ENCODE data around the gene PRG2. TPM values are rescaled to one million over a fixed set of nuclear protein-coding genes. Genes with fewer than 3 reads are reported as not detected.
"Not testable (repeated sequence)": the region's sequence is repeated elsewhere in the genome, so short reads cannot be mapped to it uniquely, and the experiment has no call there.

PRG2 gene
- polyA plus RNA-seq, 2 of the 4 experiments (the other 2 are of a cell fraction) = not detected

DNA sequence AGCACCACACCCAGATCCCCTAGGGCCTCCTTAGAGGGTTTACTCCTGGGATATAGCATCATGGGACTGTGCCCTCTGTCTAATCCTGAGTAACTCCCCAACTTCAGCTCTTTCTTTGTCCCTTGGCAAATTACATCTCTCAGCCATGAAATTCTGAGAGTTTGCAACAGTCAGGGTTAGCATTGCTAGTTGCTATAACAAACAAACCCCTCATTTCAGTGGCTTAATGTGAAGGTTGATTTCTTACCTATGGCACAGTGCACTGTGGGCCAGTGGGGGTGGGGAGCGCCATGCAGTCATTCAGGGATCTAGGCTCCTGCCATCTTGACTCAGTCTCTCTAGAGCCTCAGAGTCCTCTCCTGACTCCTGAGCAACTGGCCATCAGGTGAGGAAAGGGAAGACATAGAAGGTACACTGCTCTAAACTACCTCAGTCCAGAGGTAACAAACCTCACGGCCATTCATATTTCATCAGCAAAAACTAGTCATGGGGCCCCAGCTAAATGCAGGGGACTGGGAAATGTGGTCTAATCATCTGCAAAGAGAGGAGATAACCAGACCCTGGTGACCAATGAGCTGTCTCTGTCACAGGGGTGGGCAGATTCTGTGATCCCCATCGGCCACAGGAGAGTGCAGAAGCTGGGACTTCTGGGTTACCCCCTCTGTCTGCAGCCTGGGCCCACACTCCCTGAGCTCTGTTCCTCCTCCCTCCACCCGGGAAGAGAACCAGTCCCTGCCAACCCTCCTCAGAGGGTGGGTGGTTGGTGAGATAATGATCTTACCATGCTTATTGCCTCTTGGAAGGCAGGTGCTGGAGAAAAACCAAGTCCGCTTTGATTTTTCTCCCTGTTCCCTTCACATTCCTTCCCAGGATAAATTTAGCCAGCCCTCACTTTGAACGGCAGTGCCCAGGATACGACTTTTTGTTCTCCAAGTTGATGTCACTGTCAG is 27.0 kb downstream of the PRG2 start:
- Histone ChIP-seq H3K27ac (peak overlapping the region in 1 of 2 experiments; percentile 46; a peak in 3 of 6 replicates), H3K4me3 (no peak overlapping the region), H3K9me3 (peaks cover 5% of the 10 kb centered on the region; the same call in 1 of the 3 replicates), H3K4me1 (peaks cover 28% of the 10 kb centered on the region), H3K4me2 (no peak overlapping the region)
- DNase-seq (ENCODE audit: low read depth in 1 of 2, low spot score in 1 of 2) = no peak
- CTCF ChIA-PET = interaction anchor here (0.6 to 2.1 kb wide), 13 partner anchors 8 to 205 kb away, joined by 3 to 8 read pairs (median 4); no protein-coding TSS in a partner anchor
- no peak for ATAC-seq
- TF ChIP-seq RFX5 (IDR thresholded peaks at IDR 0.05) (no peak), CHD4 (IDR thresholded peaks at IDR 0.05; ENCODE audit: borderline replicate concordance) (no peak)
- POLR2A ChIA-PET = interaction anchor here (1.1 kb wide), 1 partner anchor 28 kb away, joined by 3 read pairs; the partner anchor contains the start of gene SSRP1
- FAIRE-seq = no peak
- WGBS (ENCODE audit: missing lambda C conversion rate) = 70% methylated on average over 7 of the region's 7 CpGs

DNA sequence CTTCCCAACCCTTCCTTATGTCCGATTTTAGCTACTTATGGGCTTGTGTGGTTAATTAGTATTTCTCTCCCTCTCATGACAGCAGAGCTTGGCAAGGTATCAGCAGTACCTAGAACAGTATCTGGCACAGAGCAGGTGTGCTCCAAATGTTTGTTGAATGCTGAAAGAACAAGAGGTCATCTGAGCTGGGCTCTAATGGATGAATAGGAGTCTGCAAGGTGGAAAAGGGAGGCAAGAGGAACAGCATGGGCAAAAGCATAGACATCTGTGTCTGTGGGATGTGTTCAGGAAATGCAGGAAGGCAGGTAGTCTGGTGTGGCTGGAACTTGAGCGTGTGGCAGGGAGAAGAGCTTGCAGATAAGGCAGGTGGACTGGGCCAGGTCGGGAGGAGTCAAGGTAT is 28.5 kb downstream of the PRG2 start:
- WGBS (ENCODE audit: missing lambda C conversion rate) = 76% methylated on average over 3 of the region's 3 CpGs
- ChIA-PET POLR2A (interaction anchor here (1.1 kb wide), 1 partner anchor 26 kb away, joined by 3 read pairs; the partner anchor contains the start of gene SSRP1), CTCF (interaction anchor here (0.8 to 2.1 kb wide), 13 partner anchors 10 to 207 kb away, joined by 3 to 8 read pairs (median 4); partner anchors contain the start of gene RTN4RL2)
- DNase-seq (ENCODE audit: low read depth in 1 of 2, low spot score in 1 of 2) = no peak
- ATAC-seq = no peak
- no peak overlapping the region for H3K4me3 ChIP-seq
- no peak overlapping the region for H3K4me2 ChIP-seq
- peak overlapping the region; percentile 36 to 88; a peak in 3 of 6 replicates for H3K27ac ChIP-seq
- peaks cover 38% of the 10 kb centered on the region for H3K4me1 ChIP-seq
- no peak for FAIRE-seq
- H3K9me3 ChIP-seq = peaks cover 5% of the 10 kb centered on the region; the same call in 1 of the 3 replicates
- no peak for TF ChIP-seq RARB (CRISPR knock-in tag; IDR thresholded peaks at IDR 0.05)
- TF ChIP-seq RCOR1 (IDR thresholded peaks at IDR 0.05; ENCODE audit: low read depth, low read length) = no peak
- no peak for TF ChIP-seq CBX8 (IDR thresholded peaks at IDR 0.05)
- no peak for TF ChIP-seq POLR2AphosphoS2 (conservative IDR thresholded peaks at IDR 0.05; ENCODE audit: low read length)
- no peak for TF ChIP-seq HOXA7 (CRISPR knock-in tag; IDR thresholded peaks at IDR 0.05)
- no peak for TF ChIP-seq HEYL (CRISPR knock-in tag; IDR thresholded peaks at IDR 0.05)
- no peak for TF ChIP-seq HOXB5 (CRISPR knock-in tag; IDR thresholded peaks at IDR 0.05)
- TF ChIP-seq EHMT2 (IDR thresholded peaks at IDR 0.05; ENCODE audit: low read depth) = no peak
- TF ChIP-seq PHF8 (IDR thresholded peaks at IDR 0.05; ENCODE audit: borderline replicate concordance, low read depth) = no peak
- no peak for TF ChIP-seq MAZ (IDR thresholded peaks at IDR 0.05; ENCODE audit: borderline replicate concordance, low read depth, low read length)
- no peak for TF ChIP-seq ZSCAN20 (CRISPR knock-in tag; IDR thresholded peaks at IDR 0.05)
- TF ChIP-seq RAD21 (conservative IDR thresholded peaks at IDR 0.05 in 1 of 2, IDR thresholded peaks at IDR 0.05 in 1 of 2) = no peak
- TF ChIP-seq KDM1A (IDR thresholded peaks at IDR 0.05; ENCODE audit: low read depth) = no peak
- TF ChIP-seq NPAS2 (CRISPR knock-in tag; IDR thresholded peaks at IDR 0.05; ENCODE audit: borderline replicate concordance) = no peak
- no peak for TF ChIP-seq CEBPB (IDR thresholded peaks at IDR 0.05)
- no peak for TF ChIP-seq ESRRA (IDR thresholded peaks at IDR 0.05; ENCODE audit: borderline replicate concordance, low read length)
- TF ChIP-seq, protein P1, sequence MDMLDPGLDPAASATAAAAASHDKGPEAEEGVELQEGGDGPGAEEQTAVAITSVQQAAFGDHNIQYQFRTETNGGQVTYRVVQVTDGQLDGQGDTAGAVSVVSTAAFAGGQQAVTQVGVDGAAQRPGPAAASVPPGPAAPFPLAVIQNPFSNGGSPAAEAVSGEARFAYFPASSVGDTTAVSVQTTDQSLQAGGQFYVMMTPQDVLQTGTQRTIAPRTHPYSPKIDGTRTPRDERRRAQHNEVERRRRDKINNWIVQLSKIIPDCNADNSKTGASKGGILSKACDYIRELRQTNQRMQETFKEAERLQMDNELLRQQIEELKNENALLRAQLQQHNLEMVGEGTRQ (IDR thresholded peaks at IDR 0.05) = no peak
- TF ChIP-seq RFX5 (IDR thresholded peaks at IDR 0.05) = no peak

DNA sequence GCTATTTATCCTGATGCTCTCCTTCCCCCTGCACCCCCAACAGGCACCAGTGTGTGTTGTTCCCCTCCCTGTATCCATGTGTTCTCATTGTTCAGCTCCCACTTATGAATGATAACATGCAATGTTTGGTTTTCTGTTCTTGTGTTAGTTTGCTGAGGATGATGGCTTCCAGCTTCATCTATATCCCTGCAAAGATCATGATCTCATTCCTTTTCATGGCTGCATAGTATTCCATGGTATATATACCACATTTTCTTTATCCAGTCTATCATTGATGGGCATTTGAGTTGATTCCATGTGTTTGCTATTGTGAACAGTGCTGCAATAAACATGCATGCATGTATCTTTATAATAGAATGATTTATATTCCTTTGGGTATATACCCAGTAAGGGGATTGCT is 29.0 kb downstream of the PRG2 start:
- H3K4me2 ChIP-seq; ATAC-seq; H3K4me3 ChIP-seq; H3K9me3 ChIP-seq; POLR2A ChIA-PET; FAIRE-seq; DNase-seq (ENCODE audit: low read depth in 1 of 2, low spot score in 1 of 2): not testable (repeated sequence)
- CTCF ChIA-PET = interaction anchor here (0.8 to 2.9 kb wide), 13 partner anchors 9 to 121 kb away, joined by 3 to 8 read pairs (median 4); partner anchors contain the start of gene RTN4RL2
- H3K4me1 ChIP-seq = peaks cover 38% of the 10 kb centered on the region
- peak overlapping the region; percentile 84 to 88; a peak in 5 of 6 replicates for H3K27ac ChIP-seq

All from A549 (cell line).